ENCODE data around the gene ICAM5. TPM values are rescaled to one million over a fixed set of nuclear protein-coding genes. Genes with fewer than 3 reads are reported as not detected.

Gene ICAM5
- total and polyA plus RNA-seq, 9 of the 15 experiments (the other 6 are each of a cell fraction or from before 2014, with no cell fraction given) = 0.10 to 114 (median 13.7) TPM

GRCh38 chr19:10292206-10292788 lies 2.5 kb downstream of the ICAM5 start (continued):
- no peak for TF ChIP-seq PTBP1 (IDR thresholded peaks at IDR 0.05; ENCODE audit: low read depth, low read length)
- no peak for TF ChIP-seq ZNF232 (CRISPR knock-in tag; IDR thresholded peaks at IDR 0.05)
- TF ChIP-seq GABPB1 (CRISPR knock-in tag; IDR thresholded peaks at IDR 0.05) = peak; percentile 83
- TF ChIP-seq ZNF395 (CRISPR knock-in tag; IDR thresholded peaks at IDR 0.05) = no peak
- TF ChIP-seq ETV1 (tag; conservative IDR thresholded peaks at IDR 0.05; ENCODE audit: low read depth) = 0 out of 2 replicates have a peak, but pooled peaks have one; percentile 22
- TF ChIP-seq PHB (CRISPR knock-in tag; IDR thresholded peaks at IDR 0.05) = no peak
- TF ChIP-seq E2F6 (IDR thresholded peaks at IDR 0.05; ENCODE audit: borderline replicate concordance in 1 of 2, extremely low read depth in 1 of 2, insufficient read depth in 1 of 2, insufficient read length in 1 of 2, low read depth in 1 of 2, low read length in 1 of 2, poor library complexity in 1 of 2, severe bottlenecking in 1 of 2) = peak in 1 of 2 experiments; percentile 46
- peak; percentile 86 to 89 for TF ChIP-seq NRF1 (conservative IDR thresholded peaks at IDR 0.05 in 1 of 2, IDR thresholded peaks at IDR 0.05 in 1 of 2)
- no peak for TF ChIP-seq ZNF707 (CRISPR knock-in tag; conservative IDR thresholded peaks at IDR 0.05)
- no peak for TF ChIP-seq MECOM (CRISPR knock-in tag; IDR thresholded peaks at IDR 0.05)
- no peak for TF ChIP-seq HDAC3 (IDR thresholded peaks at IDR 0.05; ENCODE audit: borderline replicate concordance, partially characterized antibody)
- TF ChIP-seq RBM15 (IDR thresholded peaks at IDR 0.05; ENCODE audit: insufficient read depth, low read length) = no peak
- no peak for TF ChIP-seq BCLAF1 (IDR thresholded peaks at IDR 0.05; ENCODE audit: borderline replicate concordance in 1 of 2, control insufficient read depth in 1 of 2, low read depth in 2 of 2, low read length in 1 of 2)
- TF ChIP-seq SP2 (IDR thresholded peaks at IDR 0.05; ENCODE audit: extremely low read depth, low read depth, low read length, poor library complexity, severe bottlenecking) = no peak
- TF ChIP-seq ZBTB1 (CRISPR knock-in tag; IDR thresholded peaks at IDR 0.05; ENCODE audit: borderline replicate concordance, low read depth) = no peak
- no peak for TF ChIP-seq BMI1 (IDR thresholded peaks at IDR 0.05; ENCODE audit: low read length)
- no peak for TF ChIP-seq ZNF12 (CRISPR knock-in tag; IDR thresholded peaks at IDR 0.05)
- no peak for TF ChIP-seq CEBPZ (IDR thresholded peaks at IDR 0.05; ENCODE audit: borderline replicate concordance, low read depth, low read length)

Measured in K562 (cell line).